Measurements from ENCODE around the gene MEPCE. TPM values are rescaled to one million over a fixed set of nuclear protein-coding genes. Genes with fewer than 3 reads are reported as not detected.

MEPCE gene
- total and polyA plus RNA-seq, 2 donors, result 32.0 to 37.4 TPM

DNA sequence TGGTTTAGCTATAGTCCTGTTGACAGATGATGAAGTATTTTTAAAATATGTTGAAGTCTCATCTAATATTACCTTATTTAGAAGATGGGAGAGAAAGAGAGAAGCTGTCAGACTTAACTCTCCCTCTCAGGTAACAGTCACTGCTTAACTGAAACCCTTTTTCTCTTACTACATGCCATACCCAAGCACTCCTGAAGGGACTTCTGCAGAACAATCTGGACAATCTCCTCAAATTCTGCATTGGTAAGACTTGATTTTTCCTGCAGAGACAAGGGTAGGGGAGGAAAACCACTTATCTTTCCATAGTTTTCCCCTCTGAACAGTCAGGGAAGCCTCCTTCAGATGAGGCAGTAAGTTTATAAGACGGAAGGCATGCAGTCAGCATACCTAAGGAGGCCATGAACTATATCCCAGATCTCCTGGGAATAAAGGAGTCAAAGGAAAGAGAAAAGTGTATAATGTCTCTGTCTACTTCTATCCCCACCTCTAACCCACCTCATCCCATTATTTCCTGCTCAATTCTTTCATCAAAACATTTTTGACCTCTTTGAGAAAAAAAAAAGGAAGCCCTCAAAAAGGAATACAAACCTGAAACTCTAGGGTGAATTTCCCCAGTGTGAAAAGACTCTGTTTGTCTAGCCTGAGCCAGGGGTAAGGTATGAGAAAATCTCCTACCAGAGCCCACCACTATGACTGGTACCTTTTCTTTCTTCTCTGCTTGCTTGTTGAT, 10.5 kb upstream of the MEPCE start:
- 98% methylated on average over 1 of the region's 1 CpG for WGBS
- no peaks in the 10 kb centered on the region for H3K9me3 ChIP-seq (ENCODE audit: control insufficient read depth in 2 of 2, insufficient read depth in 1 of 2, low read length in 1 of 2)
- no peak overlapping the region for H3K4me3 ChIP-seq (ENCODE audit: low read length in 2 of 2)
- no peaks in the 10 kb centered on the region for H3K27me3 ChIP-seq (ENCODE audit: control insufficient read depth in 2 of 2, insufficient read depth in 1 of 2, low read length in 1 of 2)
- no peak for DNase-seq (ENCODE audit: low read depth in 6 of 9, low spot score in 9 of 9)
- no peaks in the 10 kb centered on the region for H3K4me1 ChIP-seq (ENCODE audit: control insufficient read depth in 2 of 2, insufficient read depth in 2 of 2, low read length in 2 of 2)
- H3K27ac ChIP-seq (ENCODE audit: low read depth in 1 of 2, low read length in 1 of 2), result no peak overlapping the region
- no peaks in the 10 kb centered on the region for H3K36me3 ChIP-seq (ENCODE audit: control insufficient read depth in 2 of 2, insufficient read depth in 2 of 2, low read length in 1 of 2)

GRCh38 chr7:100419660-100420226, 9.9 kb upstream of the MEPCE start:
- Histone ChIP-seq H3K27ac (ENCODE audit: low read depth in 1 of 2, low read length in 1 of 2) (no peak overlapping the region), H3K4me1 (ENCODE audit: control insufficient read depth in 2 of 2, insufficient read depth in 2 of 2, low read length in 2 of 2) (no peaks in the 10 kb centered on the region), H3K36me3 (ENCODE audit: control insufficient read depth in 2 of 2, insufficient read depth in 2 of 2, low read length in 1 of 2) (no peaks in the 10 kb centered on the region), H3K4me3 (ENCODE audit: low read length in 2 of 2) (no peak overlapping the region), H3K9me3 (ENCODE audit: control insufficient read depth in 2 of 2, insufficient read depth in 1 of 2, low read length in 1 of 2) (no peaks in the 10 kb centered on the region), H3K27me3 (ENCODE audit: control insufficient read depth in 2 of 2, insufficient read depth in 1 of 2, low read length in 1 of 2) (no peaks in the 10 kb centered on the region)
- WGBS, result 94% methylated on average over 1 of the region's 1 CpG
- no peak for DNase-seq (ENCODE audit: low read depth in 6 of 9, low spot score in 9 of 9)

GRCh38 chr7:100423315-100423714, 6.3 kb upstream of the MEPCE start:
- peaks cover 2 to 9% of the 10 kb centered on the region in 2 donors for H3K9me3 ChIP-seq (ENCODE audit: control insufficient read depth in 2 of 2, insufficient read depth in 1 of 2, low read length in 1 of 2)
- H3K27ac ChIP-seq (ENCODE audit: low read depth in 1 of 2, low read length in 1 of 2), result no peak overlapping the region
- H3K27me3 ChIP-seq (ENCODE audit: control insufficient read depth in 2 of 2, insufficient read depth in 1 of 2, low read length in 1 of 2), result no peaks in the 10 kb centered on the region
- DNase-seq (ENCODE audit: low read depth in 6 of 9, low spot score in 9 of 9), result no peak
- WGBS, result 87% methylated on average over 6 of the region's 6 CpGs
- peaks cover 0 to 5% of the 10 kb centered on the region in 2 donors for H3K4me1 ChIP-seq (ENCODE audit: control insufficient read depth in 2 of 2, insufficient read depth in 2 of 2, low read length in 2 of 2)
- no peak overlapping the region for H3K4me3 ChIP-seq (ENCODE audit: low read length in 2 of 2)
- no peaks in the 10 kb centered on the region for H3K36me3 ChIP-seq (ENCODE audit: control insufficient read depth in 2 of 2, insufficient read depth in 2 of 2, low read length in 1 of 2)

DNA sequence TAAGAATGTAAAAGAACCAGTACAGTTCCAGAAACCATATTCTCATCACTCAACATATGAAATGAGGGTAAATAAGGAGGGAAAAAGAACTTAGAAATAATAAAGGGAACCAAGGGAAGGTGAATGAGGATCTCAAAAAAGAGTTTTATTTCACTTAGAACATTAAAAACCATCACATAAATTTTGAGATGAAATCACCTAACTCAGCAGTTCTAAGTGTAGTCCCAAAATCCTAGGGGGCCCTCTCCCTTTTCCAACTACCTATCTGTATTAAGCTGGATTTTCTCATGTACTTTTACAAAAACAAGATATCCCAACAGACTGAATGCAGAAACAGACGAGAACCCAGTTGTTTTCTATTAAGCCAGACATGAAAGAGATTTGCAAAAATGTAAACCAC, 4.3 kb upstream of the MEPCE start:
- Histone ChIP-seq H3K4me3 (ENCODE audit: low read length in 2 of 2) (no peak overlapping the region), H3K9me3 (ENCODE audit: control insufficient read depth in 2 of 2, insufficient read depth in 1 of 2, low read length in 1 of 2) (peaks cover 2 to 9% of the 10 kb centered on the region in 2 donors)
- WGBS, result 35% methylated on average over 1 of the region's 1 CpG

DNA sequence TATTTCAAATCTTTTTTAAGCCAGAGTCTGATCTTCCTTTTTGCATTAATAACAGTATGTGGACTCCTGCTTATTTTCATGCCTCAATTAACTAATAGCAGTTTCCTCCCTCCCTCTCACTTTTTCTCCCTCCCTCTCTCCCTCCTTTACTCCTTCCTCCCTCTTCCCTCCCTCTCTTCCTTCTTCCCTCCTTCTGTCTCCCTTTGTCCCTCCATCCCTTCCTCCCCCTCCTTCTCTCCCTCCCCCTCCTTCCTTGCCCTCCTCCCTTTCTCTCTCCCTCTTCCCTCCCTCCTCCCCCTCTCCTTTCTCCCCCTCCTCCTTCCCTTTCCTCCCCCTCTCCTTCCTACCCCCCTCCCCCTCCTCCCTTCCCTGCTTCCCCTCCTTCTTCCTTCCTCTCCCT, 3.1 kb upstream of the MEPCE start:
- peaks cover 2 to 9% of the 10 kb centered on the region in 2 donors for H3K9me3 ChIP-seq (ENCODE audit: control insufficient read depth in 2 of 2, insufficient read depth in 1 of 2, low read length in 1 of 2)
- H3K36me3 ChIP-seq (ENCODE audit: control insufficient read depth in 2 of 2, insufficient read depth in 2 of 2, low read length in 1 of 2), result peaks cover 6 to 8% of the 10 kb centered on the region in 2 donors

More for the DNA sequence above, 4.3 kb upstream of the MEPCE start:
- Histone ChIP-seq H3K4me1 (ENCODE audit: control insufficient read depth in 2 of 2, insufficient read depth in 2 of 2, low read length in 2 of 2) (peaks cover 0 to 6% of the 10 kb centered on the region in 2 donors), H3K27ac (ENCODE audit: low read depth in 1 of 2, low read length in 1 of 2) (no peak overlapping the region), H3K36me3 (ENCODE audit: control insufficient read depth in 2 of 2, insufficient read depth in 2 of 2, low read length in 1 of 2) (no peaks in the 10 kb centered on the region), H3K27me3 (ENCODE audit: control insufficient read depth in 2 of 2, insufficient read depth in 1 of 2, low read length in 1 of 2) (no peaks in the 10 kb centered on the region)
- no peak for DNase-seq (ENCODE audit: low read depth in 6 of 9, low spot score in 9 of 9)

DNA sequence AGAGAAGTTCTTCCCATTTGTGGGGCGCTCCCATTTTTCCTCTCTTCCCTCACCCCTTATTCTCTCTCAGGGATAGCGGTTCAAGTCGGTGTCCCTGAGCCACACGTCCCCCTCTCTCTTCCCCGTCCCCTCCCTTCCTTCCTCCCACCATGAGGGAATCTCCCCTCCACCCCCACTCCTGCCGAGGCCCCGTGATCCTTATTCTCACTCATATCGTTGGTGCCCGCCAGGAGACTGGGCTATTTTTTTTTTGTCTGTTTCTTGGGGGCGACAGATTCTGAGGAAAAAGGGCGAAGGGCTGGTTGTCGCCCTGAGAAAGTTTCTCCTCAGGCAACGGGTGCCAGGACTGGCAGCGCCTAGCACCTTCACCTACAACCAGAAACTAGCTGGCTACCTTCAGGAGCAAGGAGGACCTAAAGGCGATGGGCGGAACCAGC, 1.9 kb upstream of the MEPCE start:
- no peak for DNase-seq (ENCODE audit: low read depth in 6 of 9, low spot score in 9 of 9)
- Histone ChIP-seq H3K4me1 (ENCODE audit: control insufficient read depth in 2 of 2, insufficient read depth in 2 of 2, low read length in 2 of 2) (peaks cover 18 to 31% of the 10 kb centered on the region in 2 donors), H3K27me3 (ENCODE audit: control insufficient read depth in 2 of 2, insufficient read depth in 1 of 2, low read length in 1 of 2) (no peaks in the 10 kb centered on the region), H3K9me3 (ENCODE audit: control insufficient read depth in 2 of 2, insufficient read depth in 1 of 2, low read length in 1 of 2) (peaks cover 2 to 9% of the 10 kb centered on the region in 2 donors), H3K4me3 (ENCODE audit: low read length in 2 of 2) (peak overlapping the region in 1 of 2 donors; percentile 84), H3K36me3 (ENCODE audit: control insufficient read depth in 2 of 2, insufficient read depth in 2 of 2, low read length in 1 of 2) (peaks cover 17 to 19% of the 10 kb centered on the region in 2 donors), H3K27ac (ENCODE audit: low read depth in 1 of 2, low read length in 1 of 2) (peak overlapping the region; percentile 64 to 99)
- 58% methylated on average over 16 of the region's 16 CpGs for WGBS

More for the DNA sequence above, 3.1 kb upstream of the MEPCE start:
- H3K4me1 ChIP-seq (ENCODE audit: control insufficient read depth in 2 of 2, insufficient read depth in 2 of 2, low read length in 2 of 2), result peaks cover 11 to 18% of the 10 kb centered on the region in 2 donors
- no peak overlapping the region for H3K27ac ChIP-seq (ENCODE audit: low read depth in 1 of 2, low read length in 1 of 2)
- DNase-seq (ENCODE audit: low read depth in 6 of 9, low spot score in 9 of 9), result no peak
- no peaks in the 10 kb centered on the region for H3K27me3 ChIP-seq (ENCODE audit: control insufficient read depth in 2 of 2, insufficient read depth in 1 of 2, low read length in 1 of 2)
- H3K4me3 ChIP-seq (ENCODE audit: low read length in 2 of 2), result no peak overlapping the region

DNA sequence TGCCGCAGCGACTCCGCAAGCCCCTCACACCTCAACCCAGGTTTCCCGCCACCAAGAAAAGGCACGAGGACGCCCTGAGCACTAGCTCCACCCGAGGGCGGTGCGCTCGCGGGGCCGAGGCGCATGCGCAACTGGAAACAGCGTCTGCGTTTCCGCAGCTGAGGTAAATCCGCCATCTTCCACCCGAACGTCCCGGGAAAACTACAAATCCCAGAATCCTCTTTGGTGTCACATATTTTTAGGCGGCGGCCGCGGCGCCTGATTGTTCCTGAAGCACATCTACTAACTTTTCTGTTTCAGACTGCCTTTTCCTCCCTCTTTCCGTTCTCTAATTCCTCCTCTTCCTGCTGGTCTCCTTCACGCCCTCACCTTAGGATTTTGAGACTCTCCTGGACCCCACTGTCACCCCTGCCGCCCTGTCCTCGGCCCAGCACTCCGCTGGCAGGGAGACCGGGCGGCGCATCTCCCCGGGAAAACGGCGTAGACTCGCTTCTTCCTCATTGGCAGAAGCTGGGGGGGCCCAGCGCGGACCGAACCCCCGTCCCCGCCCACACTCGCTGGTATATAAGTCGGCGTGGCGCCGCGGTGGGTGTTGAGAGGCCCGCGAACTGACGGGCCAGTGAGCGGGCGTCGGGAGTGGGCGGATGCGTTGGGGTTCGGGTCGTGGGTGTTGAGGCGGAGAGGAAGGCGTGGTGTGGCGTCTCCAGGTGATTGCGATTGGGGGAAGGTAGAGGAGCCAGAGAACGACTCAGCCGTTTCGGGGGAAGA, 1.2 kb upstream of the MEPCE start, which contains the start of gene ZCWPW1:
ZCWPW1 (minus strand) TSS at position 505 of the 768 bp plus-strand sequence. CDS start 8,054 bp downstream, outside the sequence.
- Histone ChIP-seq H3K27me3 (ENCODE audit: control insufficient read depth in 2 of 2, insufficient read depth in 1 of 2, low read length in 1 of 2) (no peaks in the 10 kb centered on the region), H3K27ac (ENCODE audit: low read depth in 1 of 2, low read length in 1 of 2) (peak within 1 kb of the TSS; percentile 99 to 100), H3K4me3 (ENCODE audit: low read length in 2 of 2) (peak within 1 kb of the TSS; percentile 84 to 93), H3K4me1 (ENCODE audit: control insufficient read depth in 2 of 2, insufficient read depth in 2 of 2, low read length in 2 of 2) (peaks cover 18 to 37% of the 10 kb centered on the region in 2 donors), H3K9me3 (ENCODE audit: control insufficient read depth in 2 of 2, insufficient read depth in 1 of 2, low read length in 1 of 2) (peaks cover 2 to 9% of the 10 kb centered on the region in 2 donors), H3K36me3 (ENCODE audit: control insufficient read depth in 2 of 2, insufficient read depth in 2 of 2, low read length in 1 of 2) (peaks cover 22 to 25% of the 10 kb centered on the region in 2 donors)
- peak; percentile 97 to 100 (median 98) for DNase-seq (ENCODE audit: low read depth in 6 of 9, low spot score in 9 of 9)
- WGBS, result under 1% methylated on average over 66 of the region's 66 CpGs

- Histone ChIP-seq H3K9me3 (ENCODE audit: control insufficient read depth in 2 of 2, insufficient read depth in 1 of 2, low read length in 1 of 2) (peaks cover 2 to 9% of the 10 kb centered on the region in 2 donors), H3K36me3 (ENCODE audit: control insufficient read depth in 2 of 2, insufficient read depth in 2 of 2, low read length in 1 of 2) (peaks cover 29 to 32% of the 10 kb centered on the region in 2 donors), H3K4me3 (ENCODE audit: low read length in 2 of 2) (peak overlapping the region; percentile 84 to 93), H3K27ac (ENCODE audit: low read depth in 1 of 2, low read length in 1 of 2) (peak overlapping the region; percentile 99 to 100), H3K27me3 (ENCODE audit: control insufficient read depth in 2 of 2, insufficient read depth in 1 of 2, low read length in 1 of 2) (no peaks in the 10 kb centered on the region), H3K4me1 (ENCODE audit: control insufficient read depth in 2 of 2, insufficient read depth in 2 of 2, low read length in 2 of 2) (peaks cover 24 to 44% of the 10 kb centered on the region in 2 donors)
- WGBS, result under 1% methylated on average over 40 of the region's 40 CpGs
- peak; percentile 98 to 100 (median 100) for DNase-seq (ENCODE audit: low read depth in 6 of 9, low spot score in 9 of 9)
Observed at GRCh38 chr7:100428967-100429636, 529 bp upstream of the MEPCE start.

Measured in thymus (tissue), 11 donors.